Activated T-helper 1 cell treated with anti-CD3 and anti-CD28 coated beads, Interleukin-2, amount 50 U/mL, for 16 hours (primary cell): ENCODE data around the gene CATSPER1.

Source experiments
- DNase-seq, 2 donors: peaks; one replicate each; pipeline ENCODE4 v3.0.0-alpha.2; 2020; ENCODE audit warnings: low read depth in 1 of 2, low spot score in 1 of 2

CATSPER1 gene

GRCh38 chr11:66003291-66003690, 23.0 kb downstream of the CATSPER1 start:
- no peak for DNase-seq

GRCh38 chr11:66002648-66003225, 23.5 kb downstream of the CATSPER1 start:
- no peak for DNase-seq

- peak; percentile 79 to 86 for DNase-seq
These were observed 24.2 kb downstream of the CATSPER1 start, which contains the start of the genes BANF1 and EIF1AD for GRCh38 chr11:66001942-66002647. Gene BANF1, plus strand, starts transcription at chr11:66002503. Its CDS starts 748 bp downstream, at chr11:66003251. Gene EIF1AD, minus strand, starts transcription at chr11:66002157. Its CDS starts 1,768 bp downstream, at chr11:66000389.

- DNase-seq = no peak
These were observed 29.0 kb downstream of the CATSPER1 start for GRCh38 chr11:65997286-65997685.

GRCh38 chr11:65992056-65992455, 34.2 kb downstream of the CATSPER1 start:
- no peak for DNase-seq

- DNase-seq = peak; percentile 75 to 81
These were observed 37.3 kb downstream of the CATSPER1 start for GRCh38 chr11:65988791-65989592.

GRCh38 chr11:65987336-65987735, 38.9 kb downstream of the CATSPER1 start:
- DNase-seq = no peak

- no peak for DNase-seq
These were observed 42.7 kb downstream of the CATSPER1 start for GRCh38 chr11:65983589-65983987.

- no peak for DNase-seq
These were observed 43.3 kb downstream of the CATSPER1 start for GRCh38 chr11:65982824-65983588.

- DNase-seq = no peak
These were observed 44.1 kb downstream of the CATSPER1 start for GRCh38 chr11:65981972-65982823.

GRCh38 chr11:65981101-65981740, 45.1 kb downstream of the CATSPER1 start:
- no peak for DNase-seq

- no peak for DNase-seq
These were observed 47.0 kb downstream of the CATSPER1 start for GRCh38 chr11:65979261-65979759.

GRCh38 chr11:65978391-65979238, 47.7 kb downstream of the CATSPER1 start:
- no peak for DNase-seq

- no peak for DNase-seq
These were observed 48.5 kb downstream of the CATSPER1 start for GRCh38 chr11:65977621-65978390.

GRCh38 chr11:65976216-65977176, 49.8 kb downstream of the CATSPER1 start:
- no peak for DNase-seq

GRCh38 chr11:65975771-65976170, 50.5 kb downstream of the CATSPER1 start:
- no peak for DNase-seq
